A673 (cell line): ENCODE data around the gene TADA2A.

Experiments used
- CTCF ChIP-seq: fragments of 300-800, 200-600 bp; sonication (generic); conservative IDR thresholded peaks from 2 replicates; pipeline ENCODE4 v1.5.1; 2017; ENCODE audit warnings: low read depth, mild to moderate bottlenecking, antibody characterized with exemption, low read length, moderate library complexity, mixed read lengths
- EZH2 ChIP-seq: fragments of 200-600 bp; sonication (generic); IDR thresholded peaks from 2 replicates; pipeline ENCODE4 v1.6.1; 2017; ENCODE audit warnings: borderline replicate concordance, low read depth, mild to moderate bottlenecking, mixed read lengths, antibody characterized with exemption, low read length; ENCODE audit not compliant: poor library complexity, severe bottlenecking

DNA sequence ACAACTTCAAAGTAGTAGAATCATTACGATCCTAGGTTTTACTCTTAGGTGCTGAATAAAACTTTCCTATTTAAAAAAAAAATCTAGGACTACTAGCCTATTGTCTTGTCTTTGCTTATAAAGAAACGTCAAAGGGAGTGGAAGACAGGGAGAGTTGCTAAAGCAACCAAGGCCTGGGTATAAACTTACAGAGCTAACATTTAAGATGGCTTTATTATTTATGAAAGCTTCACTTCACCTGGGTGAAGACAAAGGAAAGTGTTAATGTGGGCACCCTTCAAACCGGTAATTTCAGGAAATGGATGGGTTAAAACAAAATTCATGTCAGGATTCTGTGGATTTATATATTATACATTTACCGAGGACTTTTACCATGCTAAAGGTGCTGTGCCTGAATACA is 85.5 kb downstream of the TADA2A start:
- TF ChIP-seq CTCF (no peak), EZH2 (no peak)
